Stimulated activated CD8-positive, alpha-beta memory T cell treated with anti-CD3 and anti-CD28 coated beads, Interleukin-12 subunit alpha, Interleukin-12 subunit beta, amount 100 ng/mL, for 4 hours (primary cell): ENCODE measurements around the gene JCAD.

Experiments
- DNase-seq: peaks from one replicate; pipeline ENCODE4 v3.0.0-alpha.2; 2020; ENCODE audit warnings: low read depth

The JCAD gene

GRCh38 chr10:30073045-30073766 is 13.8 kb upstream of the JCAD start:
- no peak for DNase-seq

DNA sequence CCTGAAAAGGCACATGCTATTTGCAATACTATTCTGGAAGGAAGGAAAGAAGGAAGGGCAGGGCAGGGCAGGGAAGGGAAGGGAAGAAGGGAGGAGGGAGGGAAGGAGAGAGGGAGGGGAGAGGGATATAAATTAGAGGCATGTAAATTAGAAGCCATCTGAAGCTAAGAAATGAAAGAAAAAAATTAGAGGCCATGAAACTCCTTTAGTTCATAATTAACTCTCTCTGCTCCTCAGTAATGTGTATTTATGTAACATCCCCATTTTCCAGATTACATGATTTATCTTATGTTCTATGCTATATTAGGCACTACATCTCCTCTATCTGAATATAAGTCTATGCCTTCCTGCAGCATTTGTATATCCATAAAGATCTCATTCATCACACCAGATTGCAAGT is 12.7 kb upstream of the JCAD start:
- no peak for DNase-seq

- no peak for DNase-seq
Measured at GRCh38 chr10:30070001-30070685, 10.8 kb upstream of the JCAD start.

DNA sequence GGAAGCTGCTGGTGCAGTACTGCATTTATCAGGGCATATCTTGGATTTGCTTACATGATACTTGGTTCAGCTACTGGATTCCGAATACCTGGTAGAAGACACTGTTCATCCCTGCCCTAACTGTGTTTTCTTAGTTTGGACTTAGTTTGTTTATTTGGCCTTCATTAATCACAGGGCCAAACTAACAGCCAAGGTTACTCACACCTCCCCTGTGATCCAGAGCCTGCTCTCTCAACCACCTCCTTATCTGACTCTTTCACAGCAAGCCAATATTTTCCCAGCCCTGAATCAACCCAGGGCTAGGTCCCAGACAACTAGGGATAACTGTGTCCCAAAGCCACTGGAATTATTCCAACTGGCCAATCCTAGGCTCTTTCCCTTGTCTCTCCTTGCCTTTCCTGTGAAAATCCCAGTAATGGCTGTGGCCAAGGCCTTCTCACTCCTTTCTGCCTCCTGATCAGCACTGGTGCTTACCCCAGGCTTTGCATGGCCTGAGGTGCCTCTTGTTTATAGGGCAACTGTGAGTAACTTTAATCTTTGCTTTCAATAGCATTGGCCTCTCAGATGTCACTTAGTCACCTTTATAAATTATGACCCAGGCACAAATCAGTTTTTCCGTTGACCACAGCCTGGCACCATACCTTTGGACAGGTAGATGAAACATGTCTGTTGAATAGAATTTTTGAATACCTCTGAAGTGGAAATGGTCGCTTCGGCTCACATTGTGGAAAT is 9.3 kb upstream of the JCAD start:
- DNase-seq, result no peak

GRCh38 chr10:30063099-30063498 is 3.7 kb upstream of the JCAD start:
- no peak for DNase-seq

DNA sequence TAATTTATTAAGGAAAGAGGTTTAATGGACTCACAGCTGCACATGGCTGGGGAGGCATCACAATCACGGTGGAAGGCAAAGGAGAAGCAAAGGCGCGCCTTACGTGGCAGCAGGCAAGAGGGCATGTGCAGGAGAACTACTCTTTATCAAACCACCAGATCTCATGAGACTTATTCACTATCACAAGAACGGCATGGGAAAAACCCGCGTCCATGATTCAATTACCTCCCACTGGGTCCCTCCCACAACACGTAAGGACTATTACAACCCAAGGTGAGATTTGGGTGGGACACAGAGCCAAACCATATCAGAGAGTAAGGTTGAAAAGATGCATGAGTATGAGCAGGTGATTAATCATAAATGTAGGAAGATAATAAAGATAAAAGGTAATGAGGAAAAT is 3.2 kb upstream of the JCAD start:
- no peak for DNase-seq

DNA sequence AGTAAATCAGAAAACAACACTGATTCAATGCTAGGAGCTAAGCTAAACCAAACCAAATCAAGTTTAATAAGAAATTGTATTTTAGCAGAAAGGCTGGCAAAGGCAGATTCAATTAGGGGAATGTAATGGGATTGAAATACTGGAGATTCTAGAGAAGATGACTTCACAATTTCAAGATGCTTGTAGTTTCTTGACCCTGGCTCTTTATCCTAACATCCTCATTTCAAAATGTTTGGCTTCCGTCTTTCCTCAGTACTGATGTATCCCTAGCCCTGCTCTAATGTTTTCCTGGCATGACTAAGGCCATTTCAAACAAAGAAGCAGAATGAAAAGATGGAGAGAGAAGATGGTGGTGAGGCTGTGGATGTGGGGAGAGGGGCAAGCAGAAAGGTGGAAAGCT is 2.7 kb upstream of the JCAD start:
- DNase-seq, result no peak

DNA sequence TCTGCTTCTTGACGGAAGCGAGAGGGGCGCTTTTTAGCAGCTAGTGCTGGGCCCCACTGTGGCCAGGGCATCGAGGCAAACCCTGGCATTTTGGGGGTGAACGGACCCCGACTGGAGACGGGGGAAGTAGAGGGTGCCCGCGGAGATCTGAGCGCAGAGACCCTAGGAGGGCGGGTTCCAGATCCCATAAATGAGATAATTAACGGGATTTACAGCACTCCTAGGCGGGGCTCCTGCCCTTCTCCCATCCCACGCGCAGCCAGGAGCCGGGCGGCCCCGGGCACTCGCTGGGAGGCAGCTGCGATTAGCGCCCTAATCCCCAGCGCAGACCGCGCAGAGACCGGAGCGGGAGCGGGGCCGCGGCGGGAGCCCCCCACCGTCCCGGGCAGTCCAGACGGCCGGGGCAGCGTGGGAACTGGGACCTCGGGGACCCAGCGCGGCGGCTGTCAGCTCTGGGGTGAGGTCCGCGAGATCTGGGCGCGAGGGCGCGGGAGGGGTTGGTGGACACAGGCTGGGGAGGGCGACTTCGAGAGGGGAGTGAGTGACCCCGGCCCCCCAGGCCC is 735 bp downstream of the JCAD start:
- DNase-seq, result no peak

- no peak for DNase-seq
Measured at GRCh38 chr10:30057894-30058556, 1.4 kb downstream of the JCAD start.

DNA sequence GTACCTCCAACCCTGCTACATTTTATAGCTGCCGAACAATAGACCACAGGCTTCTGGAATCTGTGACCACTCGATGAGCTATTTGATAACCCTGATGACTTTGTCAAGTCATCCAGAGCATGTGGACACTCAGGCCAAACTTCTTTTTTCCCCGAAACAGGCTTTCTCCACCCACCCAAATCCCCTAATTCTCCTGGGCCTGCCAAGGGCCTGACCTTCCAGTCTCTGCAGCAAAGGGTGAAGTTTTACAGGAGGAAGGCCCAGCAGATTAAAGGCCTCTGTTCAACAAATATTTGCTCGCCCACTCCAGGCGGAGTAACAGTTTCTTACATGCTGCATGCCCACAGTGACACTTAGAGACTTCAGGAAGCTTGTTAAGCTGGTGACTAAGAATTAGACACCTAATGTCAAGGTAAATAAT is 2.0 kb downstream of the JCAD start:
- DNase-seq, result no peak

- no peak for DNase-seq
Measured at GRCh38 chr10:30056767-30057355, 2.5 kb downstream of the JCAD start.

DNA sequence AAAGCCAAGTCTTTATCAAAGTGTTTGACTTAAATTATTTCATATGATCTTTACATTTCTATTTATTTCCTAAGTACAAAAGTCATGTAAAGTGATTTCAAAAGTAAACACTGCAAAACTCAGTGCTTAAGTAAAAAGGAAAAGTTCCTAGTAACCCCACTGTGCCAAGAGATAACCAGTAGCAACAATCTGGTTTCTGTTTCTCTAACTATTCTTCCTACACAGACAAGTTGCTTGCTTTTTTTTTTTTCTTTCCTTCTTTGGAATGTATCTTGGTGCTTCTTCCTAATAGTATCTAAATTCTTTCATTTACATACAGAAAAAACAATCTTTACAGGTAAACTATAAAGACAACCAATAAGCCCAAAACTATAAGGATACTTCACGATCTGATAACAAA is 3.1 kb downstream of the JCAD start:
- no peak for DNase-seq

GRCh38 chr10:30055226-30055662 is 4.1 kb downstream of the JCAD start:
- DNase-seq, result no peak

GRCh38 chr10:30052062-30052461 is 7.3 kb downstream of the JCAD start:
- no peak for DNase-seq

GRCh38 chr10:30051220-30051619 is 8.2 kb downstream of the JCAD start:
- no peak for DNase-seq

DNA sequence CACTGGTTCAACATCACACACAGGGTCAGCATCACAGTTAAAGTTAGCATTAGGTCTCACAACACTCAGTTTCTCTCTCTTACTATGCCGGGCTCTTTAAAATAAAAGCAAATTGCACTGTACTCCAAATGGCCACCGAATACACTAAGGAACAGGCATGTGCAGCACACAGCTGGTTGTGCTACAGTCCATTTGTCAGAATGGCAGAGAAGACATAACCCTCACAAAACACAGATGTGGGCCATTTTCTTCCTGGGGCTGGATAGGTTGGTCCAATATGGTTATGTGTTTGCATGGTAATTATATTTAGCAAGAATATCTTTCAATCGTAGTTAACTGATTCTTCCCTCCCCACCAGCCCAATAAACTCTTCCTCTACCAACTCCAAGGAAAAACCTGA is 9.0 kb downstream of the JCAD start:
- no peak for DNase-seq

DNA sequence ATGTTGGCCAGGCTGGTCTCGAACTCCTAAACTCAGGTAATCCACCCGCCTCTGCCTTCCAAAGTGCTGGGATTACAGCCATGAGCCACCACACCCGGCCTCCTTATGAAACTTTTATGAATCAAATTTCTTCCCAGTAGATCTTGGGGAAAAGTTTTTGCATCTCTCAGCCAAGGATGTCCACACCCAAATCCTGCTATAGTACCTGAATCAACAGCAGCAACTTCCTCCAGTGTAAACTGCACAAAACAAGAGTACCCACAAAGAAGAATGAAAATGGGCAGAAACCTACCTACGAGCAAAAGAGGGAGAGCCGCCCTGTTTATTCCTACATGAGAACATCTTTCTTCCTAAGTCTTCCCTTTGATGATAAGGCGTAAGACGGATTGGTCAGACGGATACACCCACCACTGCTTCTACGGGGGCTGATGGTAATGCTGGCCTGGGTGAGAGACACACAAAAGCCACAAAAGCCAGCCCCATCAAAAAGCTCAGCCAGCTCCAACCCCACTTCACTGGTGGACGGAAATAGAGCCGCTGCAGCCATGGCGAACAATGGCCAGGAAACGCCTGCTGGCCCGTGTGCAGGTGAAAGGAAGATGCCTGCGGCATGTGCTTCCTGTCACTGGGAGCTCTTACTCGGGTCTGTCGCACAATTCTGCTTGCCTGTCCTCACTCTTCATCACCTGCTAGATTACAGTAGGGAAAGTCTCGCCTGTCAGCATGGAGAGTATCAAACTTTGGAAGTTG is 10.4 kb downstream of the JCAD start:
- DNase-seq, result no peak

DNA sequence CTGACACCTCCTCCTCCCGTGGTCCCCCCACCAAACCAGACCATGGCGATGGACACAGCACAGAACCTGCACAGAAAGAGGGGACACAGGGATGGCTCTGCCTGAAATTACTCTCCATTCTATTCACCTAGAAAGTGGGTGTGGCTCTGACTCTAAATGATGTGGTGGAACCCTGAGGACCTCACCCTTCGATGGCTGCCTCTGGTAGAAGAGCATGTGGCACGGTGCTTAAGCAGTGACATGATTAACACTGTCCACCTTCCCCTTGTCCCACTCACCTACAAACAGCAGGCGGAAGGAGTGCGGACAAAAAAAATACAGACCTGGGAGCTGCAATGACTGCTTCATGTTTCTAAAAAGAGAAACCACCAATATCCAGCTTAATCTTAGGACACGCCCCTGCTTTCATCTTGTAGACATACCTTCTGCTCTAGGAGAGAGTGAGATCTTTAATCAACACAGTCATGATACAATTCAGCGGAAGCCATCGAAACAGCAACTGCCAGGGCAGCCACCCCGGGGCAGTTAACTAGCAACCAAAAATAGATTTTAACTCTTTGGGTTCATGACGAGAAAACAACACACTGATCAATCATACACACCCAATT is 11.4 kb downstream of the JCAD start:
- no peak for DNase-seq

DNA sequence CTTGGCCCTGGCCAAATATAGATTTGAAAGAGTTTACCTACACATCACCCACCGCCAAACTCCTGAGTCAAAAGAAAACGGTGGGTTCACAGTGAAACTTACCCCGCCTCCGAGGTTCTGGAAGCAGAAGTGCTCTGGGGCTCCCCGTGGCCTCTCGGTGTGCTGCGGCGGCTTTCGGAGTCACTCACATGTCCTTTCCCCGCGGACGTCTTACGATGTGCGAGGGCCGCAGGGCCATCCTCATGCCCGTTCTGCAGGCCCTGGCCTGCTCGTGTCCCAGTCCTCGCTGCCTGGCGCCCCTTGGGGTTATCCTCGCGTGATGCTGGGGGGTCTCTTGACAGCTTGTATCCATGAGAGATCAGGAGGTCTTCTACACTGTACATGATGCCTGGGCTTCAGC is 12.0 kb downstream of the JCAD start:
- no peak for DNase-seq

- no peak for DNase-seq
Measured at GRCh38 chr10:30046476-30046875, 12.9 kb downstream of the JCAD start.

DNA sequence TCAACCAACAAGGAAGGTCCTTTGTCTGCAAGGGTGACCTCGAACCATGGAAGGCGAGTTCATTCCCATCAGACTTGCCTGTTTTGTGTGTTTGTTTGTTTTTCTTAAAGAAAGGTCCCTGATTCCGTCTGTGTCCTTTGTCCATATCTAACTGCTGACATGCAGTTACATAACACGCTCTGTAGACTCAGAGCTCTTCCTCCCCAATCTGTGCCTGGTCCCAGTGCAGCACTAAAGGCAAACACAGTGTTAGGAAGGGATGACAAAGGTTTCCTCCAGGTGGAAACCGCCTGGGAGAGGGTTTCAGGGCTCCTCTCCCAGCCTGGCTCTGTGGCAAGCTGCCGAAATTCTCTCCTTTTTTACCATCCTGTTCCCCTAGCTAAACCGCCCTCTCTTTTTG is 13.4 kb downstream of the JCAD start:
- DNase-seq, result no peak
